SK-N-SH (cell line): ENCODE results near the gene RABL2B. TPM values are rescaled to one million over a fixed set of nuclear protein-coding genes. Genes with fewer than 3 reads are reported as not detected.

ENCODE experiments used
- CTCF ChIA-PET: fragments of 300-600, 350-600 bp; formaldehyde crosslinking; extraction: SDS; loops from one replicate; lab custom pipeline; 2021; lab: Yijun Ruan, JAX
- POLR2A ChIA-PET: fragments of 350-600 bp; sonication (Branson Sonifier 250); formaldehyde crosslinking; extraction: SDS; loops from one replicate; lab custom pipeline; 2020; ENCODE audit warnings: antibody characterized with exemption, inconsistent platforms; lab: Yijun Ruan, JAX
- DNase-seq: peaks from one replicate; pipeline ENCODE4 v3.0.0; 2012
- H2AFZ ChIP-seq: fragments of 200-600 bp; sonication (generic); 2 replicates; pipeline ENCODE4 v1.8.1; 2016; ENCODE audit warnings: antibody characterized with exemption, mild to moderate bottlenecking, low read depth
- H3F3A ChIP-seq: fragments of 200-600 bp; sonication (generic); replicated peaks from 2 replicates; pipeline ENCODE3; 2016; ENCODE audit warnings: antibody characterized with exemption, mild to moderate bottlenecking; ENCODE audit not compliant: insufficient read depth
- H3K27ac ChIP-seq, 2 experiments: fragments of 200-500 bp in 1 of 2; fragments of 200-600 bp in 1 of 2; sonication (Bioruptor generic) in 1 of 2; sonication (generic), shearing (Covaris generic) in 1 of 2; 2 replicates each; pipeline versions ENCODE4 v1.5.1 to v1.6.1; 2014 to 2016; ENCODE audit warnings: low read depth in 2 of 2, inconsistent platforms in 1 of 2, low read length in 1 of 2, mild to moderate bottlenecking in 1 of 2, mixed read lengths in 1 of 2
- H3K27me3 ChIP-seq: fragments of 200-600 bp; sonication (generic), shearing (Covaris generic); 2 replicates; pipeline ENCODE4 v1.6.1; 2016; ENCODE audit warnings: mixed run types; ENCODE audit not compliant: insufficient read depth
- H3K36me3 ChIP-seq, 2 experiments: fragments of 200-500 bp in 1 of 2; fragments of 200-600 bp in 1 of 2; sonication (Bioruptor generic) in 1 of 2; sonication (generic) in 1 of 2; replicated peaks in 1 of 2; 2 replicates each; pipeline versions ENCODE3 to v1.5.1; 2014 to 2016; ENCODE audit warnings: low read length in 1 of 2, mild to moderate bottlenecking in 1 of 2; ENCODE audit not compliant: insufficient read depth in 2 of 2, control insufficient read depth in 1 of 2
- H3K4me1 ChIP-seq, 2 experiments: fragments of 200-500 bp in 1 of 2; fragments of 200-600 bp in 1 of 2; sonication (Bioruptor generic) in 1 of 2; sonication (generic), shearing (Covaris generic) in 1 of 2; 2 replicates each; pipeline versions ENCODE4 v1.5.1 to v1.6.1; 2014 to 2016; ENCODE audit warnings: low read depth in 1 of 2, low read length in 1 of 2, mixed run types in 1 of 2; ENCODE audit not compliant: insufficient read depth in 2 of 2, control insufficient read depth in 1 of 2
- H3K4me2 ChIP-seq: fragments of 200-600 bp; sonication (generic), shearing (Covaris generic); 2 replicates; pipeline ENCODE4 v1.6.1; 2017; ENCODE audit warnings: mixed run types
- H3K4me3 ChIP-seq, 2 experiments: fragments of 200-500 bp in 1 of 2; fragments of 200-600 bp in 1 of 2; sonication (Bioruptor generic) in 1 of 2; sonication (generic), shearing (Covaris generic) in 1 of 2; 2 replicates each; pipeline versions ENCODE4 v1.5.1 to v1.8.1; 2014 to 2016; ENCODE audit warnings: low read depth in 2 of 2, inconsistent platforms in 1 of 2, low read length in 1 of 2, mild to moderate bottlenecking in 1 of 2, mixed read lengths in 1 of 2, moderate library complexity in 1 of 2
- H3K79me2 ChIP-seq: fragments of 200-600 bp; sonication (generic); 2 replicates; pipeline ENCODE4 v1.8.1; 2017; ENCODE audit warnings: mild to moderate bottlenecking; ENCODE audit not compliant: insufficient read depth
- H3K9ac ChIP-seq: fragments of 200-600 bp; sonication (generic); 2 replicates; pipeline ENCODE4 v1.6.1; 2017; ENCODE audit warnings: mixed run types
- H3K9me2 ChIP-seq: fragments of 200-600 bp; sonication (generic); 2 replicates; pipeline ENCODE4 v1.6.1; 2017; ENCODE audit warnings: mixed run types
- H3K9me3 ChIP-seq: fragments of 200-600 bp; sonication (generic); 2 replicates; pipeline ENCODE4 v1.6.1; 2017; ENCODE audit warnings: mixed run types, mild to moderate bottlenecking, moderate library complexity
- H4K20me1 ChIP-seq: fragments of 200-600 bp; sonication (generic); 2 replicates; pipeline ENCODE4 v1.6.1; 2017; ENCODE audit warnings: mild to moderate bottlenecking, mixed run types; ENCODE audit not compliant: insufficient read depth
- ELF1 ChIP-seq: IDR thresholded peaks from 2 replicates; pipeline ENCODE4 v1.4.0; 2012
- FOXJ3 ChIP-seq: sonication (generic); formaldehyde crosslinking; IDR thresholded peaks from 2 replicates; pipeline ENCODE4 v1.5.1; 2020; ENCODE audit warnings: mild to moderate bottlenecking, missing genetic modification reagents
- GATA2 ChIP-seq: sonication (generic); formaldehyde crosslinking; IDR thresholded peaks from 2 replicates; pipeline ENCODE4 v1.5.0; 2020; ENCODE audit warnings: mild to moderate bottlenecking, missing genetic modification reagents
- NFIC ChIP-seq: IDR thresholded peaks from 2 replicates; pipeline ENCODE4 v1.4.0; 2012; ENCODE audit warnings: borderline replicate concordance
- RCOR1 ChIP-seq: fragments of 150-350 bp; IDR thresholded peaks from 2 replicates; pipeline ENCODE4 v1.6.1; 2017; ENCODE audit warnings: antibody characterized with exemption, low read length
- RXRA ChIP-seq: IDR thresholded peaks from 2 replicates; pipeline ENCODE4 v1.4.0; 2012; ENCODE audit warnings: low read depth, mild to moderate bottlenecking, borderline replicate concordance
- TEAD4 ChIP-seq: IDR thresholded peaks from 2 replicates; pipeline ENCODE4 v1.4.0; 2012; ENCODE audit warnings: mild to moderate bottlenecking, borderline replicate concordance; ENCODE audit not compliant: insufficient read depth
- WGBS: methylation state at CpG from one replicate; pipeline ENCODE4 v1.1.6; 2017; ENCODE audit warnings: low lambda C conversion rate; 5-methylcytosine and 5-hydroxymethylcytosine counted together
- polyA plus RNA-seq, 3 experiments: library from polyadenylated mRNA; depleted of rRNA; stranded (reverse); fragments of >200 nt; gene quantifications; 2 replicates each; pipeline ENCODE4 v1.2.3, GENCODE V29; 2012
- TF ChIP-seq, protein P1 (sequence below): fragments of 200-600 bp; sonication (generic); IDR thresholded peaks from 2 replicates; pipeline ENCODE4 v1.6.1; 2017; ENCODE audit warnings: antibody characterized with exemption, mild to moderate bottlenecking, moderate library complexity
- TF ChIP-seq, protein P2 (sequence below): IDR thresholded peaks from 2 replicates; pipeline ENCODE4 v1.4.0; 2012; ENCODE audit warnings: low read depth, borderline replicate concordance

Gene RABL2B
- polyA plus RNA-seq, 1 of the 3 experiments (the other 2 are of a cell fraction) = 61.7 TPM

DNA sequence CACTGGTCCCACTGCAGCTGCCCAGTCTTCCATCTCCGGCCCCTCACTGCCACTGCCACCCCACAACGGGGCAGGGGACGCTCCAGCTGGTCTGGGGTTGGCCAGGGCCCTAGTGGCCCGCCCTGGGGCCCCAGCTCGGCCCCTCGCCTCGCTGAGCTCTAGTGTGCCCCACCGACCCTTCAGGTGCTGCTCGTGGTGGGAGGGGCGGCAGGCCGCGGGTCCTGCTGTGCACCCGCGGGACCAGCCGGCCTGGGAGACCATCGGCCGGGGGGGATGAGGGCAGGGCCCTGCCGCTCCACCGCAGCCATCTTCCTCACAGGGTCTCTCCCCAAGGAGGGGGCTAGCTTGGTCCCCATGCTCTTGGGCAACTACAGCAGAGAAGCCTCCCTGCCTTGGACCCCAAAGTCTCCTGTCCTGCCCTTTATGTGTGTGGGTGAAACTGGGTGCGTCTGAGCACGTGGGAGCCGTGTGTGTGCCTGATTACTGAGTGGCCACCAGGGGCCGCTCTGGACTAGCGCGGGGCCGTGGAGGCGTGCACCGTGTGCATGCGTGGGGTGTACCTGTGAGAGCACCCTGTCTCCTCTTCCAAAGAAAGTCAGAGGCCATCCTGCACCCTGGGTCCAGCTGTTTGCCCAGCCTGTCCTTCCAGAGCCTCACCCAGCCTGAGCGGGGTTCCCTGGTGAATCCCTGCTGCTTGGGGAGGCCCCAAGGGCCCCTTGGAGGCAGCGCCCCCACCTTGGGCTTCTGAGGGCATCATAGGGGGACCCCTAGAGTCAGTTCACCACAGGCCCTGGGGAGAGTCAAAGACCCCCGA is 51.4 kb downstream of the RABL2B start (continued):
- TF ChIP-seq, protein P1, sequence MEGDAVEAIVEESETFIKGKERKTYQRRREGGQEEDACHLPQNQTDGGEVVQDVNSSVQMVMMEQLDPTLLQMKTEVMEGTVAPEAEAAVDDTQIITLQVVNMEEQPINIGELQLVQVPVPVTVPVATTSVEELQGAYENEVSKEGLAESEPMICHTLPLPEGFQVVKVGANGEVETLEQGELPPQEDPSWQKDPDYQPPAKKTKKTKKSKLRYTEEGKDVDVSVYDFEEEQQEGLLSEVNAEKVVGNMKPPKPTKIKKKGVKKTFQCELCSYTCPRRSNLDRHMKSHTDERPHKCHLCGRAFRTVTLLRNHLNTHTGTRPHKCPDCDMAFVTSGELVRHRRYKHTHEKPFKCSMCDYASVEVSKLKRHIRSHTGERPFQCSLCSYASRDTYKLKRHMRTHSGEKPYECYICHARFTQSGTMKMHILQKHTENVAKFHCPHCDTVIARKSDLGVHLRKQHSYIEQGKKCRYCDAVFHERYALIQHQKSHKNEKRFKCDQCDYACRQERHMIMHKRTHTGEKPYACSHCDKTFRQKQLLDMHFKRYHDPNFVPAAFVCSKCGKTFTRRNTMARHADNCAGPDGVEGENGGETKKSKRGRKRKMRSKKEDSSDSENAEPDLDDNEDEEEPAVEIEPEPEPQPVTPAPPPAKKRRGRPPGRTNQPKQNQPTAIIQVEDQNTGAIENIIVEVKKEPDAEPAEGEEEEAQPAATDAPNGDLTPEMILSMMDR = peak; percentile 70
- no peak for TF ChIP-seq RXRA
- TF ChIP-seq FOXJ3 (CRISPR knock-in tag) = no peak
- TF ChIP-seq TEAD4 = no peak

- Histone ChIP-seq H3K9me2 (no peaks in the 10 kb centered on the region), H3K27ac (no peak overlapping the region), H3K4me1 (peaks cover 0 to 14% of the 10 kb centered on the region in 2 experiments; a peak in 1 of 4 replicates)
- peak; percentile 39 for DNase-seq
- TF ChIP-seq GATA2 (CRISPR knock-in tag) (no peak), NFIC (no peak), RXRA (no peak), ELF1 (no peak), RCOR1 (no peak)
- TF ChIP-seq, protein P2, sequence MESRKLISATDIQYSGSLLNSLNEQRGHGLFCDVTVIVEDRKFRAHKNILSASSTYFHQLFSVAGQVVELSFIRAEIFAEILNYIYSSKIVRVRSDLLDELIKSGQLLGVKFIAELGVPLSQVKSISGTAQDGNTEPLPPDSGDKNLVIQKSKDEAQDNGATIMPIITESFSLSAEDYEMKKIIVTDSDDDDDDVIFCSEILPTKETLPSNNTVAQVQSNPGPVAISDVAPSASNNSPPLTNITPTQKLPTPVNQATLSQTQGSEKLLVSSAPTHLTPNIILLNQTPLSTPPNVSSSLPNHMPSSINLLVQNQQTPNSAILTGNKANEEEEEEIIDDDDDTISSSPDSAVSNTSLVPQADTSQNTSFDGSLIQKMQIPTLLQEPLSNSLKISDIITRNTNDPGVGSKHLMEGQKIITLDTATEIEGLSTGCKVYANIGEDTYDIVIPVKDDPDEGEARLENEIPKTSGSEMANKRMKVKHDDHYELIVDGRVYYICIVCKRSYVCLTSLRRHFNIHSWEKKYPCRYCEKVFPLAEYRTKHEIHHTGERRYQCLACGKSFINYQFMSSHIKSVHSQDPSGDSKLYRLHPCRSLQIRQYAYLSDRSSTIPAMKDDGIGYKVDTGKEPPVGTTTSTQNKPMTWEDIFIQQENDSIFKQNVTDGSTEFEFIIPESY = no peak
- TF ChIP-seq, protein P1 = no peak
- TF ChIP-seq, all 33 proteins: peak for 0
- no peak overlapping the region for H3K9ac ChIP-seq
- no peak overlapping the region for H2AFZ ChIP-seq
- H3K9me3 ChIP-seq = no peaks in the 10 kb centered on the region
- no peak overlapping the region for H3K4me3 ChIP-seq
- ChIA-PET CTCF (interaction anchor here (0.9 to 1.8 kb wide), 7 partner anchors 11 to 93 kb away, joined by 3 to 10 read pairs (median 3); no protein-coding TSS in a partner anchor), POLR2A (no interaction called here)
- no peaks in the 10 kb centered on the region for H3K36me3 ChIP-seq
- no peaks in the 10 kb centered on the region for H4K20me1 ChIP-seq
- peaks cover 4% of the 10 kb centered on the region for H3F3A ChIP-seq
- no peak overlapping the region for H3K4me2 ChIP-seq
- WGBS = 96% methylated on average over 52 of the region's 76 CpGs
- no peaks in the 10 kb centered on the region for H3K27me3 ChIP-seq
- no peaks in the 10 kb centered on the region for H3K79me2 ChIP-seq
Observed at GRCh38 chr22:50730941-50731661, 52.3 kb downstream of the RABL2B start.
